Kidney (tissue), 14 donors: ENCODE measurements around the gene LGALS7B. TPM values are rescaled to one million over a fixed set of nuclear protein-coding genes. Genes with fewer than 3 reads are reported as not detected.

ENCODE experiments used
- DNase-seq, 5 donors: peaks; one replicate each; pipeline ENCODE4 v3.0.0-alpha.2; 2013 to 2020
- FAIRE-seq: peaks from 2 replicates; lab custom pipeline; 2012; peaks lifted over from hg19 to GRCh38; lab: Jason Lieb, UNC
- H3K27ac ChIP-seq, 2 donors: one replicate each; pipeline ENCODE4 v1.7.0; 2013; ENCODE audit warnings: low read depth in 2 of 2, low read length in 2 of 2, inconsistent platforms in 1 of 2
- H3K27me3 ChIP-seq: one replicate; pipeline ENCODE4 v1.7.1; 2013; ENCODE audit warnings: low read length, inconsistent platforms; ENCODE audit not compliant: control insufficient read depth, insufficient read depth
- H3K36me3 ChIP-seq, 3 donors: one replicate each; pipeline versions ENCODE4 v1.7.0 to v1.7.1; 2013; ENCODE audit warnings: low read length in 3 of 3, control low read depth in 1 of 3, inconsistent platforms in 1 of 3; ENCODE audit not compliant: insufficient read depth in 3 of 3, control insufficient read depth in 2 of 3
- H3K4me1 ChIP-seq, 3 donors: one replicate each; pipeline versions ENCODE4 v1.7.0 to v1.7.1; 2013; ENCODE audit warnings: low read length in 3 of 3, inconsistent platforms in 1 of 3, low read depth in 1 of 3; ENCODE audit not compliant: control insufficient read depth in 2 of 3, insufficient read depth in 2 of 3
- H3K4me3 ChIP-seq, 3 donors: one replicate each; pipeline versions ENCODE4 v1.7.0 to v1.8.1; 2013; ENCODE audit warnings: low read length in 3 of 3, control low read depth in 1 of 3, inconsistent platforms in 1 of 3
- H3K9ac ChIP-seq, 3 donors: one replicate each; pipeline versions ENCODE4 v1.7.0 to v1.7.1; 2013; ENCODE audit warnings: low read length in 3 of 3, control low read depth in 1 of 3, inconsistent platforms in 1 of 3
- H3K9me3 ChIP-seq, 3 donors: one replicate each; pipeline versions ENCODE4 v1.7.0 to v1.7.1; 2013; ENCODE audit warnings: low read length in 3 of 3, control low read depth in 1 of 3, inconsistent platforms in 1 of 3; ENCODE audit not compliant: control insufficient read depth in 2 of 3, insufficient read depth in 1 of 3
- CTCF ChIP-seq: IDR thresholded peaks from 3 replicates; pipeline ENCODE4 v1.5.1; 2012; ENCODE audit warnings: mild to moderate bottlenecking, moderate library complexity, borderline replicate concordance; ENCODE audit not compliant: insufficient read depth; ENCODE audit errors: extremely low read depth
- intact Hi-C: fragments of 100-400 bp; cut with DNase I; formaldehyde crosslinking; loops from one replicate; pipeline ENCODE4 v1.11.1; 2022
- polyA plus RNA-seq: library from polyadenylated mRNA; stranded (reverse); fragments of 350-450 nt; fragmentation: Illumina TruSeq; extraction: RNeasy Lipid Tissue Mini Kit (QIAGEN cat#74804); gene quantifications from one replicate; pipeline ENCODE4 v1.2.3, GENCODE V29; 2014; ENCODE audit warnings: low read depth, low replicate concordance; ENCODE audit not compliant: insufficient read depth
- total RNA-seq: library from RNA; stranded (reverse); fragmentation: NEBNext Ultra II Directional; extraction: Animal tissue kit (Norgen Biotek cat#: 25700); gene quantifications from one replicate; pipeline ENCODE4 v1.2.1, GENCODE V29; 2021
- donor health status: control.
- donor health status: control.
- donor health status: control.
- donor health status: control.
- donor health status: control.
- donor health status: DM: yes; HTN: yes; CAD: no.
- donor health status: Normal renal cell carcinoma (clear cell type).

The LGALS7B gene
- total and polyA plus RNA-seq, 2 donors from 2014 or later: 3.7 TPM; not detected in 1

DNA sequence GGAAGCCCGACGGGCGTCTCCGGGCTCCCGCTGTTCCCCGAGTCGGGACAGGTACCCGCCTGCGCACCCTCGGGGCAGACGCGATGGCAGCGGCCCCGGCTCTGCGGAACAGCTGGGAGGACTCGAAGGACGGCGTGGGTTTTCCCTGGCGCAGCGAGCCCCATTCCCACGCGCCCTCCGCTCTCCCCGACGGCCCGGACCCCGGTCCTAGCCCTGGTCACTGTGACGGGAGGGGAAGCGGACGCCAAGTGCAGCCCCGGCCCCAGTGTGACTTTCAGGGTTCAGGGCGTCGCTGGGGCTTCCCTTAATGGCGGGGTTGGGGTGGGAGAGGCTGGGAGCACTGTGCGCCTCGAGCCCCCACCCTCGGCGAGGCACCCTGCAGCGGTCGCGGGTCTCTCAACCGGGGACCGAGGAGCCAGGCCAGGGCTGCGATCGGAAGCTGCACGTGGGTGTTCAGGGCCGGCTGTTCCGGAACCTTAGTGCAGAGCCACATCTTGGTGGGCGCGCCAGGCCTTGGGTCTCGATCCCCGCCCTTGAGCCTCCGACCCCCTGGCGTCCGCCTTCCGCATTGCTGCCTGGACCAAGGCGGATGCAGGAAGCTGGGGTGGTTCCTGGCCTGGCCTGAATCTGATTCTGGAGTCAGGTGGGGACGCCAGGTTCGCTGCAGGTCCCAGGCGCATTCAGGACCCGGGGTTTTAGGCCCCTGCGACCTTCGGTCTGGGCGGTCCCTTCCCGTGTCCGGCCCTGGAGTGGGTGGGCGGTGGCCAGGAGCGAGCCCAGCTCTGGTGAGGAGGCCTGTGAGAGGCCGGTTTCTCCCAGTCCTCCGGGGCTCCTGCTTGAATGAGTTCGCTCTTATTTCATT, 3.5 kb downstream of the LGALS7B start:
- Histone ChIP-seq H3K27me3 (no peaks in the 10 kb centered on the region), H3K9me3 (no peaks in the 10 kb centered on the region), H3K27ac (peak overlapping the region in 1 of 2 donors; percentile 53), H3K4me1 (peaks cover 0 to 4% (median 0%) of the 10 kb centered on the region in 3 donors), H3K4me3 (peak overlapping the region in 1 of 3 donors; percentile 21), H3K36me3 (no peaks in the 10 kb centered on the region), H3K9ac (peak overlapping the region in 1 of 3 donors; percentile 26)
- intact Hi-C loops: no loop called here
- DNase-seq: peak; percentile 43 to 85 (median 71)
- no peak for FAIRE-seq
- TF ChIP-seq CTCF: peak; percentile 23

GRCh38 chr19:38793177-38793576, 4.2 kb downstream of the LGALS7B start:
- Histone ChIP-seq H3K4me3 (no peak overlapping the region), H3K4me1 (peaks cover 0 to 4% (median 0%) of the 10 kb centered on the region in 3 donors), H3K9ac (peak overlapping the region in 1 of 3 donors; percentile 26), H3K36me3 (no peaks in the 10 kb centered on the region), H3K9me3 (no peaks in the 10 kb centered on the region), H3K27ac (no peak overlapping the region), H3K27me3 (no peaks in the 10 kb centered on the region)
- TF ChIP-seq CTCF: no peak
- FAIRE-seq (no peak), DNase-seq (no peak)
- intact Hi-C loops: no loop called here

GRCh38 chr19:38793671-38794070, 4.7 kb downstream of the LGALS7B start:
- Histone ChIP-seq H3K9ac (no peak overlapping the region), H3K4me1 (peaks cover 0 to 4% (median 0%) of the 10 kb centered on the region in 3 donors), H3K36me3 (no peaks in the 10 kb centered on the region), H3K9me3 (no peaks in the 10 kb centered on the region), H3K4me3 (no peak overlapping the region), H3K27me3 (no peaks in the 10 kb centered on the region), H3K27ac (no peak overlapping the region)
- no peak for FAIRE-seq
- peak in 1 of 5 donors; percentile 45 for DNase-seq
- intact Hi-C loops: no loop called here
- no peak for TF ChIP-seq CTCF
